ENCODE measurements around the gene IGSF22. TPM values are rescaled to one million over a fixed set of nuclear protein-coding genes. Genes with fewer than 3 reads are reported as not detected.

The IGSF22 gene
- total RNA-seq, 2 donors from 2014 or later, result 0.38 TPM; not detected in 1

GRCh38 chr11:18720808-18721560 lies 5.0 kb downstream of the IGSF22 start:
- intact Hi-C loops (cut with DNase I), result no loop called here
- DNase-seq (ENCODE audit: low spot score), result peak; percentile 90

GRCh38 chr11:18720091-18720807 lies 5.7 kb downstream of the IGSF22 start:
- intact Hi-C loops (cut with DNase I), result no loop called here
- DNase-seq (ENCODE audit: low spot score), result no peak

- intact Hi-C loops (cut with DNase I), result no loop called here
- DNase-seq (ENCODE audit: low spot score), result no peak
These were observed 10.5 kb downstream of the IGSF22 start for GRCh38 chr11:18715476-18715875.

GRCh38 chr11:18714443-18714780 lies 11.6 kb downstream of the IGSF22 start:
- intact Hi-C loops (cut with DNase I), result no loop called here
- DNase-seq (ENCODE audit: low spot score), result no peak

- intact Hi-C loops (cut with DNase I), result no loop called here
- DNase-seq (ENCODE audit: low spot score), result no peak
These were observed 12.1 kb downstream of the IGSF22 start for GRCh38 chr11:18713646-18714442.

GRCh38 chr11:18710545-18710944 lies 15.4 kb downstream of the IGSF22 start:
- no peak for DNase-seq (ENCODE audit: low spot score)
- intact Hi-C loops (cut with DNase I), result no loop called here

GRCh38 chr11:18709414-18709813 lies 16.6 kb downstream of the IGSF22 start:
- intact Hi-C loops (cut with DNase I), result no loop called here
- no peak for DNase-seq (ENCODE audit: low spot score)

- no peak for DNase-seq (ENCODE audit: low spot score)
- intact Hi-C loops (cut with DNase I), result no loop called here
These were observed 18.1 kb downstream of the IGSF22 start for GRCh38 chr11:18707811-18708340.

GRCh38 chr11:18706330-18707243 lies 19.4 kb downstream of the IGSF22 start:
- intact Hi-C loops (cut with DNase I), result no loop called here
- DNase-seq (ENCODE audit: low spot score), result peak; percentile 87

- intact Hi-C loops (cut with DNase I), result no loop called here
- peak; percentile 83 for DNase-seq (ENCODE audit: low spot score)
These were observed 20.2 kb downstream of the IGSF22 start for GRCh38 chr11:18705651-18706281.

- intact Hi-C loops (cut with DNase I), result no loop called here
- DNase-seq (ENCODE audit: low spot score), result no peak
These were observed 21.3 kb downstream of the IGSF22 start for GRCh38 chr11:18704698-18705097.

- intact Hi-C loops (cut with DNase I), result no loop called here
- DNase-seq (ENCODE audit: low spot score), result no peak
These were observed 21.8 kb downstream of the IGSF22 start for GRCh38 chr11:18704045-18704645.

GRCh38 chr11:18703001-18703763 lies 22.8 kb downstream of the IGSF22 start:
- DNase-seq (ENCODE audit: low spot score), result no peak
- intact Hi-C loops (cut with DNase I), result no loop called here

GRCh38 chr11:18701614-18702216 lies 24.3 kb downstream of the IGSF22 start:
- intact Hi-C loops (cut with DNase I), result no loop called here

GRCh38 chr11:18700872-18701271 lies 25.1 kb downstream of the IGSF22 start:
- DNase-seq (ENCODE audit: low spot score), result no peak
- intact Hi-C loops (cut with DNase I), result no loop called here

More at GRCh38 chr11:18701614-18702216, 24.3 kb downstream of the IGSF22 start:
- no peak for DNase-seq (ENCODE audit: low spot score)

- intact Hi-C loops (cut with DNase I), result no loop called here
These were observed 25.6 kb downstream of the IGSF22 start for GRCh38 chr11:18700375-18700774.

GRCh38 chr11:18699848-18700261 lies 26.1 kb downstream of the IGSF22 start:
- intact Hi-C loops (cut with DNase I), result loop anchor here in 1 of 2 donors (5.0 kb wide), 1 partner anchor 68 kb away; the partner anchor contains the start of gene SPTY2D1
- no peak for DNase-seq (ENCODE audit: low spot score)

More at GRCh38 chr11:18700375-18700774, 25.6 kb downstream of the IGSF22 start:
- DNase-seq (ENCODE audit: low spot score), result no peak

Measured in posterior vena cava (tissue), 2 donors.